HK-2 (cell line): ENCODE measurements around the gene DRC3.
A peak's percentile ranks its signal among the peaks of the same experiment; 100 is the strongest.

Experiments used
- DNase-seq: peaks from one replicate; pipeline ENCODE4 v3.0.0-alpha.2; 2018; ENCODE audit not compliant: unreplicated experiment

The DRC3 gene

GRCh38 chr17:18025241-18025944 lies 52.7 kb downstream of the DRC3 start:
- DNase-seq = no peak

GRCh38 chr17:18025945-18026776 lies 53.5 kb downstream of the DRC3 start:
- no peak for DNase-seq

- DNase-seq = no peak
Measured at GRCh38 chr17:18027280-18027679, 54.6 kb downstream of the DRC3 start.

- no peak for DNase-seq
Measured at GRCh38 chr17:18028114-18028951, 55.7 kb downstream of the DRC3 start.

DNA sequence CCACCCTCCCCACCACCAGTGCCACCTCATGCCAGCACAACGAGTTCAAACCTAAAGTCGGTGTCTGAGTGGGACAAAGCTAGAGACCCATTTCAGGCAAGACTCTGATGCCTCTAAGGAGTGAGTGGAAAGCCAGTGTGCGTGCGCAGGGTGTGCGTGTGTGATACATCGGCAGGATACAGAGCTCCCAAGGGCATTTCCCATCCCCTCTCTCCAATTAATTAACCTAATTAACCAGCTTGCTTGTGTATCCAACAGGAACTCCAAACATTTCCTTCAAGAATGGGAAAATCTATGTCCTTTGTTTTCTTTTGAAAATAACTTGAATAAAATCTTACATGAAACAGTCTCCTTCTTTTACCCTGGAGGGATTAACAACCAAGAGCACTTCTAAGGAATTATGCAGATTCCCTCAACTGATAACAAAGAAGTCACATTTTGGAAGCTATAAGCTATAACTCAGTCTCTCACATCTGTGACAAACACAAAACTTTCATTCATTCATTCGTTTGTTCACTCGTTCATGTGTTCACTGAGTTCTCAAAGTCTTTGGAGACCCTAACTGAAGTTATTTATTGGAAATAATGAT lies 56.4 kb downstream of the DRC3 start:
- no peak for DNase-seq

DNA sequence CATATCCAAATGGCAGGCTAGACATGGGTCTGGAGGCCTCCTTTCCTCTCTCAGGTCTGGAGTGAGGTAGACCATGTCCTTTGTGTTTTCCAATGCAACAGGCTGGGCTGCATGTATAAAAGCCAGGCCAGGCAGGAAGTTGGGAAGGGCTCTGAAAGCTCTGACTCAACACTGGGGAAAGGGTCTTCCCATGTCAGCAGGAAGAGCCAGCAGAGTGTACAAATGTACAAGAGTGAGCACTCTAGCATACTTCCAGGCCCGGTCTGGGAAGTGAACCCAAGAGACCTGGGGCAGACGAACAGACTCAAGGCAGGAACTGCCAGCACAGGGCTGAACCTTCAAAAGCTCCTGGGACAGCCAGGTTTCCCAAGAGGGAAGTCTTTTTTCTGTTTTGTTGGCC lies 59.3 kb downstream of the DRC3 start:
- DNase-seq = peak; percentile 52

- DNase-seq = peak; percentile 30
Measured at GRCh38 chr17:18033442-18034099, 60.9 kb downstream of the DRC3 start.

GRCh38 chr17:18035704-18036103 lies 63.0 kb downstream of the DRC3 start:
- no peak for DNase-seq

GRCh38 chr17:18037486-18037885 lies 64.8 kb downstream of the DRC3 start:
- no peak for DNase-seq

DNA sequence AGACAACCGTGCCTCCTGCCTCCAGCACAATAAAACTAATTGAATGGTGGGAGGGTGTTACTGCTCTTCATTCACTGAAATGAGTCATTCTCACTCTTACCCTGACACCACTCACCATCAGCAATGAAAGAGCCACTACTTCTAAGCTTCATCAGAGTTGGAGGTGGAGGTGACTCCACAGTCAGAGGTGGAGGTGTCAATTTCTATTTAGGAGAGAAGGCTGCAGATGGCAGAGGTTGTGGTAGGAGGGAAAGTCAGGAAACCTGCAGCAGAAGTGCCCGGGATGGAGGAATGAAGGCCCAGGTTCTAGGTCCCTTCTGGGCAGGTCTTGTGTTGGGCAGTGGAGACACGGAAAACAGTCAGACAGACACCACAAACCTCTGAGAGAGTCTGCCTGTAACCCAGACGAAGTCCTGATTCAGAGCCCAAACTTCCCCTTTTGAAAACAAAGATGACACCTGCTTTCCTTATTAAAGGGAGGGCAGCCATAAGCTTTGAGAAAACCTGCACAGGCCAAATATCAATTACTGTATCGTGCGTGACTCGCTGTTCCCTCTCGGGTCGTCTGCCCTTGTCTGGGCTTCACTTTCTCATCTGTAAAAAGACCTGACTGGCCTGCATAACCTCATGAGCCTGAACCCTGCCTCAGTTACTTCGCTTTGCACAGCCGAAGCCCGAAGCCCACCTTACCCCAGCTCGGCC lies 65.6 kb downstream of the DRC3 start:
- peak; percentile 20 for DNase-seq

DNA sequence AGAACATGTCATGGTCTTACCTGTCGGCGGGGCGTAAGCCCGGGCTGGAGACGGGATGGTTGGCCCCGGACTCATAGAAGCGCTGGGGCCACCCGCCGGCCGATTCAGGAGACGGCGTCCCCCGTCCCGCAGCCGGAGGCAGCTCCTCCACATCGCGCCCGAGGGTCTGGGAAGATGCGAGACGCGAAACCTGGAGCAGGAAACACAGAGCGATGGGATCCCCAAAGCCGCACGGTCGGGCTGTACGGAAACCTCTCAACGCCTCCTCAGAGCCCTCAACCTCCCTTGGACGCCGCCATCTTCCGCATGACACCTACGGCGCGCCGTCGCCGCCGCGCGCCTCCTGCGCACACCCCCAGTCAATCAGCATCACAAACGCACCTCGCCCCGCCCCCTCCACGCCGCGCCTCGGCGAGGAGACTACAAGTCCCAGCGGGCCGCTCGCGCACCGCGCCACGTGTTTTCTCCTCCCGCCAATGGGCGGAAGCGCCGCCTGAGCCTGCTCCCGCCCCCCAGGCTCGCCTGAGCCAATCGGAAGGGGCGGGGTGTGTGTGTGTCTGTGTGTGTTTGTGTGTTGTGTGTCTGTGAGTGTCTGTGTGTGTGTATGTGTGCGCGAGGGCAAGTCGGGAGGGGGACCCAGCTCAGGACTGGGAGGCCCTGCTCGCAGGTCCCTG lies 66.3 kb downstream of the DRC3 start, which contains the start of the genes ATPAF2 and GID4:
ATPAF2 (minus strand) TSS at position 308 of the 674 bp plus-strand sequence; CDS start at position 153, 155 bp downstream.
GID4 (plus strand) TSS at position 548 of the 674 bp plus-strand sequence; CDS start at position 605, 57 bp downstream.
- peak; percentile 99 for DNase-seq

- peak; percentile 51 for DNase-seq
Measured at GRCh38 chr17:18039535-18040260, 67.0 kb downstream of the DRC3 start.

- DNase-seq = no peak
Measured at GRCh38 chr17:18040261-18040858, 67.7 kb downstream of the DRC3 start.

DNA sequence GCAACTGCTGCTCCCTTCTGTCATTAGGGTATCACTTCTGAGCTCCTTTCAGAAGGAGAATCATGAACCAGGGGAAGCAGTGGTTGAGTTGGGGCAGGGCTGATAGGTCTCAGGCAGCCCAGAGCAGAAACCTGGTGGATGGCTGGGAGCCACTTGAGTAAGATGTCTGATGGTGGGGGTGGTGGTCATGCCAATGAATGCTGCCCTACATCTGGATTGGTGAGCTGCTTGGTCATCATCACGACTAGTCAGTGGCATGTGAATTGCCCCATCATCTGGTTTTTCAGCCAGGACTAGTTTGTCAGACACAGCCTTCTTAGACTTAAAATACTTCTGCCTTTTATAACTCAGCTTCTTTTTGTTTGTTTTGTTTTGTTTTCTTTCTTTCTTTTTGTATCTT lies 69.1 kb downstream of the DRC3 start:
- DNase-seq = no peak

DNA sequence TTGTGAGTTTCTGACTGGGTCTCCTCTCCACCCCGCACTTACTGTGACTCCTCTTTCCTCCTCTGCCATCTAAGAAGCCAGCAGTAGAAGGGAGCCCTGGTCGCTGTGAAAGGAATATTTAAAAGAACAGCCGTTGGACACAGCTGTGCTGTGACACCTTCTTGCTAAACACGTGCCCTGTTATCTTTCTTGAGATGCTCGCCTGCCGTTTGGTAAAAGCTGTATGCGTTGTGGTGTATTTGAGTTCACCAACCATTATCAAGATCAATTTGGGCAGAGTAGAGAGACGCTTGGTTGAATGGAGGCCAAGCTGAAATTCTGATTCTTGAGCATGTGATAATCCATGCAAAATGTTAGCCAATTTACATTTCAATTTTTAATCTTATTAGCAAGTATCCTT lies 70.3 kb downstream of the DRC3 start:
- no peak for DNase-seq

DNA sequence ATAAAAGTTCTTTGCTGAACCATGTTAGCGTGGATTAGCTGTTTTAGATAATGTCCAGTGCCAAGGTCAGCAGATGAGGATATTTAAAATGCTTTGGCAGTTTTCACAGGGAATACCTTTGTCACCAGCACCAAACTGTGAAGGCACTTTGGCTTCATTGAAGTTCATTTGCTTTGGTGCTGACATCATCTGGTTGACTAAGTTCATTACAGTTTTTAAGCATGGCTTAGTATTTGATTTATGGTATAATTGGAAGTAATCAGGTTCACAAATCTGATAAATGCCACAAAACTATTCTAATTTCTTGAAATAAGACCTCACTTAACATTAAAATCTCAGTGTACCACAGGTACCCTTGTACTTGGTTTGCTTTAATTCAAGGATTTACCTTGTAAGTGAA lies 70.8 kb downstream of the DRC3 start:
- no peak for DNase-seq

GRCh38 chr17:18044609-18045008 lies 71.9 kb downstream of the DRC3 start:
- no peak for DNase-seq

- DNase-seq = no peak
Measured at GRCh38 chr17:18045691-18046350, 73.2 kb downstream of the DRC3 start.
